ENCODE measurements around the gene CLIP4. TPM values are rescaled to one million over a fixed set of nuclear protein-coding genes. Genes with fewer than 3 reads are reported as not detected.

CLIP4 gene
- total and polyA plus RNA-seq, 2 experiments from 2014 or later, result 0.06 to 0.14 TPM

DNA sequence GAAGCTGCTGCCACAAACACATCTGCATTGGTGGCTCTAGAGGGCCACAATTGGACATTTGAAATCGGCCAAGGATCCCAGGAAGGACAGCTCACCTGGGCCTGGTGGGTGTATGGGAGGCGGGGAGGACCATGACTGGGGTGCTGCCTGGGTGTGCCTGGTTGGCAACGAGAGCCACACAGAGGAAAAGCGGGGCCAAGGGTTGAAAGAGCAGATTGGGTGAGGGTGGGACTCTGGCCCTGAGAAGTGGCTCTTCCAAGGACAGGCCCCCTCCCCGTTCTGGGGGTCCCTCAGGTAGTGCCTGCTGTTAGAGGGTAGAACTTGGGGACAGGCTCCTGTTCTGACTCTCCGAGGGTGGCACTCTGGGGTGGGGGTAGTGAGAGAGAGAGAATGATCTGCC lies 102.9 kb downstream of the CLIP4 start (continued):
- TF ChIP-seq CTCF (conservative IDR thresholded peaks at IDR 0.05; ENCODE audit: low read depth in 2 of 2) (no peak), ZNF331 (CRISPR knock-in tag; IDR thresholded peaks at IDR 0.05; ENCODE audit: low read depth) (no peak), REST (IDR thresholded peaks at IDR 0.05; ENCODE audit: unreplicated experiment) (no peak), NANOG (IDR thresholded peaks at IDR 0.05; ENCODE audit: borderline replicate concordance) (no peak), JUNB (IDR thresholded peaks at IDR 0.05; ENCODE audit: unreplicated experiment) (no peak), STAT1 (IDR thresholded peaks at IDR 0.05; ENCODE audit: unreplicated experiment) (no peak)

DNA sequence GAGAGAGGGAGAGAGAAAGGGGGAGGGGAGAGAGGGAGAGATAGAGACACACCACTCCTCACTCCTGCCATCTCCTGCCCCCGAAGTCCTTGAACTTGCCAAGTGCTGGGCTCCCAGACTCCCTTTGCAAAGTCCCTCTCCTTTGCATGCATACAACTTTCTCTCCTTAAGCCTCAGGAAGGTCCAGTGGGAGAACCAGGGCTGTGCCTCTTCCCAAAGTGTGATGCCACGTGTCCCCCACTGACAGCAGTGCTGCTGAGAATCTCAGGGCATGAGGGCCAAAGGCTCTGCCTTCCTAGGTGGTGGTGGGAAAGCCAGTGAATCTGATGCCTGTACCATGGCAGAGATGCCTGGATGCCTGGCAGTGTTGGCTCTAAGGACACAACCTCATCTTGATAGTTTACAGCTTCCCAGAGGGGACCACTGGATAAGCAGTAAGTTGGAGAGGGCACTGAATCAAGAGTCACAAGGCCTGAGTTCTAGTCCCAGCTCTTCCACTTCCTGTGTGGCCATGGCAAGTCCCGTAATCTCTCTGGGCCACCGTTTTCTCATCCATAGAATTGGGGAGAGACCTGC lies 103.4 kb downstream of the CLIP4 start:
- H3K27me3 Mint-ChIP-seq (ENCODE audit: insufficient read depth, low read depth, poor library complexity), result peaks cover 4% of the 10 kb centered on the region
- H3K36me3 ChIP-seq (ENCODE audit: insufficient read depth), result no peaks in the 10 kb centered on the region
- no peaks in the 10 kb centered on the region for H3K9me3 Mint-ChIP-seq
- no peak overlapping the region for H3K27ac ChIP-seq (ENCODE audit: low read depth)
- H3K4me1 Mint-ChIP-seq, result peaks cover 15% of the 10 kb centered on the region; the same call in 2 of the 3 replicates
- DNase-seq (ENCODE audit: low spot score) (no peak), ATAC-seq (no peak)
- no peaks in the 10 kb centered on the region for H3K9me2 ChIP-seq (ENCODE audit: insufficient read depth)
- H3K27ac Mint-ChIP-seq, result no peak overlapping the region
- peaks cover 4% of the 10 kb centered on the region; the same call in 1 of the 2 replicates for H3K4me1 ChIP-seq (ENCODE audit: insufficient read depth)
- no peak overlapping the region for H2AFZ ChIP-seq
- H3F3A ChIP-seq (replicated peaks; ENCODE audit: low read depth), result no peaks in the 10 kb centered on the region
- no peaks in the 10 kb centered on the region for H4K20me1 ChIP-seq (replicated peaks; ENCODE audit: insufficient read depth)
- no peak overlapping the region for H3K4me3 Mint-ChIP-seq
- no peaks in the 10 kb centered on the region for H3K36me3 Mint-ChIP-seq (ENCODE audit: low read depth)
- H3K27me3 ChIP-seq (ENCODE audit: insufficient read depth), result no peaks in the 10 kb centered on the region
- no peaks in the 10 kb centered on the region for H3K79me2 ChIP-seq (replicated peaks; ENCODE audit: insufficient read depth)
- no peak overlapping the region for H3K4me2 ChIP-seq
- no peak overlapping the region for H3K4me3 ChIP-seq
- TF ChIP-seq NANOG (IDR thresholded peaks at IDR 0.05; ENCODE audit: borderline replicate concordance) (no peak), POLR2AphosphoS5 (IDR thresholded peaks at IDR 0.05; ENCODE audit: low read depth) (no peak), ZNF331 (CRISPR knock-in tag; IDR thresholded peaks at IDR 0.05; ENCODE audit: low read depth) (no peak), REST (IDR thresholded peaks at IDR 0.05; ENCODE audit: unreplicated experiment) (no peak)
- TF ChIP-seq, protein P1, sequence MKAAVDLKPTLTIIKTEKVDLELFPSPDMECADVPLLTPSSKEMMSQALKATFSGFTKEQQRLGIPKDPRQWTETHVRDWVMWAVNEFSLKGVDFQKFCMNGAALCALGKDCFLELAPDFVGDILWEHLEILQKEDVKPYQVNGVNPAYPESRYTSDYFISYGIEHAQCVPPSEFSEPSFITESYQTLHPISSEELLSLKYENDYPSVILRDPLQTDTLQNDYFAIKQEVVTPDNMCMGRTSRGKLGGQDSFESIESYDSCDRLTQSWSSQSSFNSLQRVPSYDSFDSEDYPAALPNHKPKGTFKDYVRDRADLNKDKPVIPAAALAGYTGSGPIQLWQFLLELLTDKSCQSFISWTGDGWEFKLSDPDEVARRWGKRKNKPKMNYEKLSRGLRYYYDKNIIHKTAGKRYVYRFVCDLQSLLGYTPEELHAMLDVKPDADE (IDR thresholded peaks at IDR 0.05), result no peak
